ENCODE results near the gene SNRPD3. TPM values are rescaled to one million over a fixed set of nuclear protein-coding genes. Genes with fewer than 3 reads are reported as not detected.

Gene SNRPD3
- total RNA-seq, 1 experiment from 2014 or later, result 166 TPM

Other genes starting within 250 kb of the SNRPD3 start
- 4.0 and 7.0 TPM in 2 replicates for gene ADORA2A, start 128.4 kb upstream of the SNRPD3 start, total RNA-seq (2014; rRNA removed; shearing (Covaris generic))
- 0.11 TPM in 1 of 2 replicates, not detected in the other for gene UPB1, start 60.7 kb upstream of the SNRPD3 start, total RNA-seq (2014; rRNA removed; shearing (Covaris generic))
- 188 and 209 TPM in 2 replicates for gene GUCD1, start 861 bp upstream of the SNRPD3 start, total RNA-seq (2014; rRNA removed; shearing (Covaris generic))
- gene LRRC75B, start 37.1 kb downstream of the SNRPD3 start, total RNA-seq (2014; rRNA removed; shearing (Covaris generic)), result 18.8 and 20.5 TPM in 2 replicates
- 20.7 and 24.6 TPM in 2 replicates for gene GGT1, start 47.2 kb downstream of the SNRPD3 start, total RNA-seq (2014; rRNA removed; shearing (Covaris generic))
- gene PIWIL3, start 218.7 kb downstream of the SNRPD3 start, total RNA-seq (2014; rRNA removed; shearing (Covaris generic)), result 0.07 TPM in 2 replicates